GM21423 (cell line): ENCODE data around the gene MGME1.

Experiments
- ATAC-seq: cut with Tn5 transposase; IDR thresholded peaks from one replicate; pipeline ENCODE4 v1.9.1; 2021; ENCODE audit warnings: mild to moderate bottlenecking, moderate library complexity; ENCODE audit not compliant: unreplicated experiment

The MGME1 gene, protein sequence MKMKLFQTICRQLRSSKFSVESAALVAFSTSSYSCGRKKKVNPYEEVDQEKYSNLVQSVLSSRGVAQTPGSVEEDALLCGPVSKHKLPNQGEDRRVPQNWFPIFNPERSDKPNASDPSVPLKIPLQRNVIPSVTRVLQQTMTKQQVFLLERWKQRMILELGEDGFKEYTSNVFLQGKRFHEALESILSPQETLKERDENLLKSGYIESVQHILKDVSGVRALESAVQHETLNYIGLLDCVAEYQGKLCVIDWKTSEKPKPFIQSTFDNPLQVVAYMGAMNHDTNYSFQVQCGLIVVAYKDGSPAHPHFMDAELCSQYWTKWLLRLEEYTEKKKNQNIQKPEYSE

DNA sequence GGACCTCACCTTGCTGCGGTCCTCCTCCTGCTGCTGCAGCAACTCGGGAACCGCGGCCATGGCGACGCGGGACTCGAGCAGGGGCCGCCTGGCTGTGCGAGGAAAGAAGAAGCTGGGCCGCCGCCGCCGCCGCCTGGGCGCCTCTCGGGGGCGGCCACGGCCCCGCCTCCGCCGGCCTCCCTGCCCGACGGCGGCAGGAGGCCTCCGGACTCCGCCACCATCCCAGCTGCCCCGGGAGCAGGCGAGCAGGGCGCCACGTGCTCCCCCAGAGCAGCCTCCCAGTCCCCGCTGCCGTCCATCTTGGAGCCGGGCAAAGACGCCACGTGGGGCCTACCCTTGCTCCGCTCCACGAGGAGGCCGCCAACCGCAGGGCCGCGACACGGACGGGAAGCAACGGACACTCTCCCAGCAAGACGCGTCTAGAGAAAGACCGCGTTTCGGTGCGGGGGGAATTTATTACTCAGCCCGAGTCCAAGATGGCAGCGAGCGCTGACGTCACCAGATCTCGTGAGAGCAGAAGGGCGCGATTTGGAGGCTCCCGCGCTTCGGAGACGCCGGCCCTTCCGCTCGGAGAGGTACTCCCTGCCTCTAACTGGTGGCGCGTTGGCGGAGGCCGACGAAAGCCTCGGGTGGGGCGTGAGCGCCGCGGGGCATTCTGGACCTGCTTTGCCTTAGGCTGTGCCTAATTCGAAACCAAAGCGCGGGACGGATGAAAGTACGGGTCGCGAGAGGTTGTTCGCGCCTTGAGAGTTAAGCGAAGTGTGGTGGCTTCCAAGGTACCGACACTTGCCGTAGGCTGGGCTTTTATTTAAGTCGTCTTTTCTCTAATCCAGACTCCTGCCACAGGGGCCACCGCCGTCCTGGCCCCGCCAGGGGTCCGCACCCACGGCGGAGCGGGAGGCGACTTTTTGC lies at the start of gene MGME1, which contains the start of gene SNX5:
Gene MGME1, plus strand, starts transcription at position 653 of the 912 bp plus-strand sequence. CDS start 842 bp downstream, outside the sequence.
Gene SNX5, minus strand, starts transcription at position 429 of the 912 bp plus-strand sequence. Its CDS starts 369 bp downstream, at position 60.
- peak; percentile 75 for ATAC-seq

DNA sequence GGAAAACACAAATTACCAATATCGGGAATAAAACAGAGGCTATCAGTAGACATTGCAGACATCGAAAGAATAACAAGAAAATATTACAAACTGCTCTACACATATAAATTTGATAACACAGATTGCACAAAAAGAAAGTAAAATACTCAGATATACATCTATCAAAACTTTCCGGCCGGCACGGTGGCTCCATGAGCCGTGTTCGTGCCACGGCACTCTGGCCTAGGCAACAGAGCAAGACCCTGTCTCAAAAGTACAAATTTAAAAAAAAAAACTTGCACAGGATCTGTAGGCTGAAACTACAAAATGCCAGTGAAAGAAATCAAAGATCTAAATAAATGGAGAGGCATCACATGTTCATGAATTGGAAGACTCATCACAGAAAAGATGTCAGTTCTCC lies 49.7 kb upstream of the MGME1 start:
- ATAC-seq, result no peak

DNA sequence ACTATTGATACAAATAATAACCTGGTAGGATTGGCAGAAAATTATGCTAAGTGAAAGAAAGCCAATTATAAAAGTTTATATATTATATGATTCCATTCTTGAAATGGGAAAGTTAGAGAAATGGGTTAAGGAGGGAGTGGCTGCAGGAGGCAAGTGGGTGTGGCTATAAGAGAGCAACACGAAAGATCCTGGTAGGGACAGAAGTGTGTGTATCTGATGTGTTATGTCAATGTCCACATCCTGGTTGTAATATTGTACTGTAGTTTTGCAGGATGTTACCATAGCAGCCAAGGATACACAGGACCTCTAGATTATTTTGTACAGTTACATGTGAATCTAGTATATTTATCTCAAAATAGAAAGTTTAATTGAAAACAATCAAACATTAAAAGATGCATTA lies 47.0 kb upstream of the MGME1 start:
- ATAC-seq, result no peak

DNA sequence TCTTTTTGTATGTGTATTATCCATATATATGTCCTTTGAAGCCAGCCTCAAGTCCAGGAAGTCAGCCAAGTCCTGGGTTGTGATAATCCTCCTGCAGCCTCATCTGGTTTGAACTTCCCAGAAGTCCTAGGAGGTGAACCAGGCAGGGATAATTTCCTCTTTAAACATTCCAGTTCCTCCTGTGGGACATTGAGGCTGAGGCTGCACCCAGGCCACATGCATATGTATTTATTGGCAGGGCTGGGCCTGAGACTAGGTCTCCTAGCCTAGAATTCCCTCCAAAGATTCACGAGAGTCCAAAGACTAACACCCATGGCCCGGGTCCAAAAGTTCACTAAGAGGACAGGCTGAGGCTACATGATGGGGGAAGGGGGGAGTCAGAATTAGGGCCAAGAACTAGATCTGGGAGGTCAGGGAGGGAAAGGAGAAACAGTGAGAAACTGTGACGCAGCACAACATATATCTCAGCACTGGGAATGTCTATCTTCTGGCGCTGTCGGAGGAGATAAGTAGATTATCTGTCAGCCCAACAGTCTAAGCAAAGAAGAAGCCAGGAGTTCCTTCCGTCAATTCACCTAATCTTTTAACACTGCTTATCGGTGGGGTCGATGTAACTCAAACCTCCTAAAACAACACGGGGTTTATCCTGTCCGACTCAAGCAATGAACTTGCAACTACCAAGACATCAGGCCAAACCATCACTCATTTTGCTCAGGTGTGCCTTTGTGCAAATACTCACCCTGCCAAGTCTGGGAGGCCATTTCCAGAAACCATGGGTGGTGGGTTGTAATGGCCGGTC lies 43.5 kb upstream of the MGME1 start:
- no peak for ATAC-seq

DNA sequence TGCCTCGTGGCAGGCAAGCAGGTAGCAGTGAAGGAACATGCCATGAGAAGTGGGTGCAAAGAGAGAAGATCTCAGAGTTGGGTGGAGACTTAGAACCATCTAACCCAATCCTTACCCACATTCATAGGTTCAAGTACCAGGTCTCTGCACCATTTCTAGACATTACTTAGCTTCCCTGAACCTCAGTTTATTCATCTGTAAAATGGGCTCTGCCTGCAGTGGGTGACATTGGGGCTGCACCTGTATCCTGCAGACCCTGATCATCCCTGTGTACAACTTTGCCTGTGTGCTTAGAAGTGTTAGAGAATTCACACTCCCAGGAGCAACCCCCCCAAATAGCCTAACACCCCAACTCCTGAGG lies 42.9 kb upstream of the MGME1 start:
- ATAC-seq, result no peak

DNA sequence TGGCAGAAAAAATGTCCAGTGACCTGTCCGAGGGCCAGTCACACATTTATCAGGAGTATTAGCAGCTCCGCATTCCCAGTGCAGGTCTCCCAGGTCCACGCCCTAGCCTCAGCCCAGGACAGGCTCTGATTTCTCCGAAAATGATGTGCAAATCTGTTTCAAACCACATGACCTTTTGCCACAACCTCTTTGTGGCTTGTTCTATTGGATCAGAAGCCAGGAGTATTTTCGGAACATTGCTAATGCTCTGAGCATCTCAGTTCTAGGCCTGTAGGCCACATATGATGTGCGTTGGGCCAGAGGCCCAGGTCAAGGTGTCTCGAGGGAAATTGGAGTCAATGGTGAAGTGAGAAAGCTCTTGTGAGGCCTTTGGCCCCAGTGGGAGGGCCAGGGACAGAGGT lies 40.6 kb upstream of the MGME1 start:
- no peak for ATAC-seq

DNA sequence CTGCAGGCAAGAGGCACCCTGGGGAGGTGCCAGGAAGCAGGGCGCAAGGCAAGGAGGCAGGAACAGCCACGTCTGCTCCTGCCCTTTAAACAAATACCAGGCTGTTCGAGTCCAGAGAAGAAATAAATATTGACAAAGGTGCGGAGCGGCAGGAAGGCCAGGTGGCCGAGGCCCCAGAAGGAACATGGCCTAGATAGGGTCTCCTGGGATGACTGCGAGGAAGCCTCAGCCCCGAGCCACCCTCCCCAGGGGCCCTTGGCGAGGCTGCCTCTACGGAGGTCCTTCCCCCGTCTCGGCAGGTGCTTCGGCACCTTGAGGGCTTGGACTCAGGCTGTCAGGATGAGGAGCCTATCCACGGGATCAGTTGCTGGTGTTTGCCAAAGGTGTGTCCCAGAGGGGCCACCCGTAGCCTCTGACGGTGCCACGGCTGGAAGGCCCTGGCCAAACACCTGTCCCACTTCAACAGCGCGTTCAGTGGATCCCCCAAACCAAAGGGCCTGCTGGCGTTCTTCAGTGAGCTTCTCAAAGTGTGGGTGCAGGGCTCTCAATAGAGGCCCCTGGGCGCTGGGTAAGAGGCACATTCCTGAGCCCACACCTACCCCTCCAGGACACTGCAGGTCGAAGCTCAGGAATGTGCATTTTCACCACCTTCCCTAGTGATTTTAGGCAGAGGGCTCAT lies 40.0 kb upstream of the MGME1 start:
- ATAC-seq, result no peak

DNA sequence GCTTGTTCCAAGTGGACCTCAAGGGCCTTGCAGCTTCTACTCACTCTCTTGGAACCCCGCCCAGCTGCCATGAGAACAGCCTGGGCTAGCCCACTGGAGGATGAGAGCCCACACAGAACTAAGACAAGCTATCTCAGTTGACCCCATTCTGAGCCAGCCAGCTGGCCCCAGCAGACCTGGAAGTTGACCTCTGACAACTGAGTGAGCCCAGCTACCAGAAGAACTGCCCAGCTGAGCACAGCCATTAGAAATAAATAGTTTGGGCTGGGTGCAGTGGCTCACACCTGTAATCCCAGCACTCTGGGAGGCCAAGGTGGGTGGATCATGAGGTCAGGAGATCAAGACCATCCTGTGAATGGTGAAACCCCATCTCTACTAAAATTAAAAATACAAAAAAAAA lies 37.3 kb upstream of the MGME1 start:
- no peak for ATAC-seq

DNA sequence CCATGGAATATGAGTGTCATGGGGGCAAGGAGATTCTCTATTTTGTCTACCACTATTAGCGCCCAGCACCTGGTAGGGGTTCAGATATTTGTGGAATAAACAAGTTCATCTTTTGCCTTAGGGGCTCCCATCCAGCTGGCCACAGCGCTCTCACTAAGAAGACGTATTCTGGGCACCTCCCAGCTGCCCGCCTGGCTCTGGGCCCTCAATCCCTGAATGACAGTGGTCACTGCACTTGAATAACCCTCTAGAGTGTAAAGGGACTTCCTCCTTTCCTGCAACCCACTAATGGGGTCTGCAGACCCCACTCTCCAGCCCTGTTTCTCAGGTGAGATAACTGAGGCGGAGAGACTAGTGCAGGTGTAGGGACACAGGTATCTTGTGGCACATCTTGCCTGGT lies 36.4 kb upstream of the MGME1 start:
- ATAC-seq, result no peak

DNA sequence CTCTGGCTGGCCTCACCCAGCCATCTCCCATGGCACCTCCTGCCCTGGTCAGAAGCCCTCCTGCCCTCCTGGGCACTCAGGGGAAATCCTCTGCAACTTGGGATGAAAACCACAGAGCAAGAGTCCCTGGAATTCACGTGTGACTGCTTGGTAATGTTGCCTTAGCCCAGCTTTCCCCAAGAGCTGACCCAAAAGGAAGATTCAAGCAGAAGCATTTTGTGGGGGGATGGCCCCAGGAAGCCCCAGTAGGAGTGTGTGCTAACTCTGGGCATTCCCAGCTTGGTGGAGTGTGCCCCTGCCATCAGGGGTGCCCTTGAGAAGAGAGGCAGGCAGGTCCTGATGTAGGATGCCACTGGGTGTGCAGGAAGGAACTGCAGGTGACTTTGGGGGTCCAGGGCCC lies 35.7 kb upstream of the MGME1 start:
- ATAC-seq, result no peak

DNA sequence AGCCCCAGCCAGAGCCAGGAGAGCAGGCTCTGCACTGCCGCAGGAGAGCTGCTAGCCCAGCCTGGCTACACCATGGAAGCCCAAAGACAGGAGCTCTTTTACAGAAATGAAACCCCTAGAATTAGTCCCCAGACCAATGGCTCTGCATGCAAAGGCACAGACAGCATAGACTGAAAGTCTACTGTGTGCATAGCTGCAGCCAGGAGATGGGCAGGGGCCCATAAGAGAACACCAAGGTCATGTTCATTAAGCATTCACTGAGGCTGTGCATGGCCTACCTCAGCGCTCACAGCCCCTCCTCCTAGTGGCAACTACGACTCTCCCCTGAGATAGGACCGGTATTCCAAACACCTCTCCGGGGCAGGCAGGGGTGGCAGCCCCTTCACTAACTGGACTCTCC lies 35.1 kb upstream of the MGME1 start:
- no peak for ATAC-seq

DNA sequence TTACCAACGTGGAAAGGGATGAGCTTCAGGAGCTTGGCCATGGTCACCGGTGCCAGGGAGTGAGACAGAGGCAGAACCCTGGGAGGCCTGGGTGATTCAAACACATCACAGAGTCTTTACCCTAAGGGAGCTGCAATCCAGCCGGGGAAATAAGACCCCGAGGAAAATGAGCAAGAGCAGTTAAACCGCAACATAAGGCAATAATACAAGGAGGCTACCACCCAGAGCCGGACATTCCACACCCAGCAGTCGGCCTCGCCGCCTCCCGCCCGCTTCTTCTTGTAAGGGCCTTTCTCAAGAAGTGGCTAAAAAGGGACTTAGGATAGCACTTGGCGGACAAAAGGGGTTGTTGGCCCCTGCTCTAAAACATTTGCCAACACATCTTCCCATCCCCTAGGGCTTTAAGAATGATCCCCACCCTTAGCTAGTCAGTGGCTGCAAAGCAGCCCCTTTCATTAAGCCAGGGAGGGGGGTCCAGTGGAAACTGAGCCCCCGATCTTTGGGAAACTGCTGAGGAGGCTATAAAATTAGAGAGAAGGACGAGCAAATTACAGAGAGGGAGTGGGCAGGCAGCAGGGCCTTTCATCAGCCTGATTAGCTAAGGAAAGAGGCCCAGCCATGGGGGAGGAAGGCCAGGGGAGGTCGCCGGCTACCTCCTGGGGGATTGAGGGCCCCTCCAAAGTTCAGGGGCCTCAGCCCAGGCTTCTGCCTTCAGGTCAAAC lies 34.5 kb upstream of the MGME1 start:
- ATAC-seq, result no peak

DNA sequence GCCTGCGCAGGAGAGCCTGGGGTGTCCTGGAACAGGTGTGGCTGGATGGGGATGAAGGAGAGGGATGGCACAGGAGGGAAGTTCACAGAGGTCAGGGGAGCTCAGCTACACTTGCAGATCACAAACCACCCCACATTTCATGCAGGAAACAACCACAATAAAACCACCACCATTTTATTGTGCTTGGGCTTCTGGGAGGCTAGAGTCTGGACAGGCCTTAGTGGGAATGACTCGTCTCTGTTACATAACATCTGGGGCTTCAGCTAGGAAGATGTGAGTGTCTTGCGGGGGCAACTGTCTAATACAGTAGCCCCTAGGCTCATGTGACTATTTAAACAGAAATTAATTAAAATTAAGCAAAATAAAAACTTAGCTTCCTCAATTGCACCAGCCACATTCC lies 33.6 kb upstream of the MGME1 start:
- ATAC-seq, result no peak

DNA sequence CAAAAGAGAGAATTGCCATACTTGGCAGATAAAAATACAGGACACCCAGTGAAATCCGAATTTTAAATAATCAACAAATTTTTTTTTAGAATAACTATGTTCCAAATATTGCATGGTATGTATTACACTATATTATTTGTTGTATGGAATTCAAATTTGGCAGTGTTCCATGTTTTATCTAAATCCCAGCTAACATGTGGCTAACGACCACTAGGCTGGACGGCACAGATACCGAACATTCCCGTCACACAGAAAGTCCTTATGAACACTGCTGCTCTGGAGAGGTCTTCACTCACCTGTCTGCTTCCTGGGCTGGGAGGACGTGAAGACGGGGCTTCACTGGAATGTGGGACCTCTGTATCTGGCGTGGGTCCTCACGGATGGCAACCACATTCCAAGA lies 33.1 kb upstream of the MGME1 start:
- no peak for ATAC-seq

DNA sequence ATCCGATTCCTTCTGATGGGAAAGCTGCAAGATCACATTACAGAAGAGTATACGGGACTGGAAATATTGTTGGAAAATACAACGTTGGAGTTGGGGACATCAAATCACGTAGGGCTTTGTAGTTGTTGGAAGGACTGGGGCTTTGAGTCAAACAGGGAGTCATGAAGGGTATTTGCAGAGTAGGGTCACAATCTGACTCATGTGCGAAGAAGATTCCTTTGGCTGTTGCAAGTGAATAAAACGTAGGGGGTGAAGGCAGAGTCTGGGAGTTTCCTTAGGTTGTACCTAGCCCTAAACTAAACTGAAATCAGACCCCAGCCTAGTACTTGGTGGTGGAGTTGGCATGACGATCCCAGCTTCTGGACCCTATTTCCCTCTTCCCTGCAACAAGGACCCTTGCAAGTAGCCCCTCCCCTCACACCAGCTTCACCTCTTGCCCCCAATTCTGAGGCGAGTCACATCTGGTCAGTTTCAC lies 32.5 kb upstream of the MGME1 start:
- ATAC-seq, result no peak

DNA sequence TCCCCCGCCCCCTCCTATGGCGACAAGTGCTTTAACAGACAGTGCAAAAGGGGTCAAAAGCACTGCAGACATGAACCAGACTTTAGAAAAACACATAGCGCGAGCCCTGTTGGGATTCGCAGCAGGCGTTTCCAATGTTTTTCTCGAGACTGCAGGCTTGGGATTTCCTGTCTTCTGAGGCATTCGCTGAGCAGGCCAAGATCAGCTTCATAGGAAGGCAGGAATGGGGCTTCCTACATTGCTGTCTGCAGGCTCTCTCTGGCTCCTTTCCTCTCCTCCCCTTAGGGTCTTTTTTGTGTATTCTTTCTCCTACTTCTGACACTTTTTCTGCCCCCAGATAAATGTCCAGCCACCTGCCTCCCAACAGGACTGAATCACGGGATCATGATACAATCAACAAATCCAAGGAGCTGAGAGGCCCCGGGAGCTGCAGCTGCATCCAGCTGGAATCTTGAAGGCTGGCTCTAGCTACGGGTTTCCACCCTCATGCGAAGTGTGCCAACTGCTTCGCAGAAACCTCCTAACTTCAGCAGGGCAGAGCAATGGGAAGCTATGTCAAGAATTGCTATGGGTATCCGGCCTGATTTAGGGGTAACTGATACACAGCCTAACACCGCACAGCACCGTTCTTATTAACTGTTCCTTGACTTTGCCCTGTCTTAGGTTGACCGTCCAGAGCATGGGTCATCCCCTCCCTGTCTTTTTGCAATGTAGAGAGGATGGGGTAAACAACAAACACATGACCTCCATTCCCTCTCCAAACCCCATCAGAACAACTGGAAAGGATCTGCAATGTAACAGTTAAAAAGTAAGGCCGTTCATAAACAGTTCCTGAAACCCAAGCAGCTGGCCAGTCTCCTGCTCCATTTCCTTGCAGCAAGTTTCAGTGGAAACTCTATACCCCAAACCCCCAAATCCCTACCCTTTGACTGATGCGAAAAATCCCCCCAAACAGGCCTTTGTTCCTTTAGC lies 31.8 kb upstream of the MGME1 start:
- no peak for ATAC-seq

DNA sequence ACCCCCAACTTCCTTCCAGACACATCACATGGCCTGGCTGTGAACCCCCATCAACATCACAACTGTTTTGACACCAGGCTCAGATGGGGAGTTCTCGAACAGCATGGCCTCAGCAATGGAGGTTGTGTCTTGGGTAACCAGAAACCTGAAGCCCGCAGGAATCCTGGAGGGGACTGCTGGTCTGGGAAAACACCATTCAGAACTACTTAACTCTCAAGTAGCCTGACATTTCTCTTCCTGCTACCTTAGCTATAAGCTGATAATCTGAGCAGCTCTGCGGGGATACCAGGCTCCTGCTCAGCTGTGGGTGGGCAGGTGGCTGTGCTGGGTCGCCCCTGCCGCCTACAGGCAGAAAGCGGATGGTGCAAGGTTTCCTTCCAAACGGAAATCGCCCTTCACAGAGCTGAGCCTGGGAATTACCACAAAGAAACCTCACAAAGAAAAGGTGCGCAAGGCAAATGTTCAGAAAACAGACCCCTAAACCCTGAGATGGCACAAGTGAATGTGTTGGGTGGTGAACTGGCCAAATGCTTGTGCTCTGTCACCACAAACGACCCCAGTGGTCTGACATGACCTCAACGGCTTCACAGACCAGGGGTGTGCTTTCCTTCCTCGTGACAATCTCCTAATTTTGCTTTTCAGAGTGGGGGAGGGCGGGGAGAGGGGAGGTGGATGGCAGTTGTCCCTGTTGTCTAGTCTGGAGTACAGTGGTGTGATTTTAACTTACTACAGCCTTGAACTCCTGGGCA lies 29.8 kb upstream of the MGME1 start:
- peak; percentile 73 for ATAC-seq

DNA sequence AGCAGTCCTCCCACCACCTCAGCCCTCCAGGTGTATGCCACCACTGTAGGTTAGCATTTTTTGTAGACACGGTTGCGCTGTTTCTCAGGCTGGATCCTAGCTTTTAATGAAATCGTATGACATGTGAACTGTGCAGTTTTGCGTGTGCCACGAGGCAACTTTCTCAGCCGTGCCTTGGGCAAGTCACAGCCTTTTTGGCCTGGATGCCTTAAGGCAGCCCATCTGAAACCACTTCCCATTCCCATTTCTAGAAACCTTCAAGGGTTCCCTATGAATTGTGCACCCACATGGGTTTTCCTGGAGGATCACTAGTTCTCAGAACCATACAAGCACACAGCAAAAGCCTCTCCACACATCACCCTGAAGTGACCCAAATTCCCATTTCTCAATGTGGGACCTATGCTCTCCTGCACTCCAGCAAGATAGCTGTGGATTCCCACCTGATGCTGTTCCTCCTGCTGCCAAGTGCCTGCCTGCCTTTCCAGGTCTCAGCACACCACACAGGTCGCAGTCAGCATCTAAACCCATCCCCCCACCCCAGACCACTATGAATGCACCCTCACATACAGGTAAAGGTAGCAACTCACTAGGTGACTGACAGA lies 29.1 kb upstream of the MGME1 start:
- no peak for ATAC-seq
